Forelimb muscle (tissue), 1 donor: ENCODE results near the gene VAT1L. TPM values are rescaled to one million over a fixed set of nuclear protein-coding genes. Genes with fewer than 3 reads are reported as not detected.
A peak's percentile ranks its signal among the peaks of the same experiment; 100 is the strongest.

Experiments used
- DNase-seq: peaks from one replicate; pipeline ENCODE4 v3.0.0-alpha.2; 2013; ENCODE audit warnings: low read depth
- polyA plus RNA-seq: library from polyadenylated mRNA; unstranded; fragments of 120-200 nt; gene quantifications from one replicate; pipeline ENCODE4 v1.2.1, GENCODE V29; 2013; ENCODE audit not compliant: insufficient read length

Gene VAT1L
- polyA plus RNA-seq, 1 donor = 6.7 TPM

GRCh38 chr16:77834635-77835540, 46.5 kb downstream of the VAT1L start:
- DNase-seq = peak; percentile 85

DNA sequence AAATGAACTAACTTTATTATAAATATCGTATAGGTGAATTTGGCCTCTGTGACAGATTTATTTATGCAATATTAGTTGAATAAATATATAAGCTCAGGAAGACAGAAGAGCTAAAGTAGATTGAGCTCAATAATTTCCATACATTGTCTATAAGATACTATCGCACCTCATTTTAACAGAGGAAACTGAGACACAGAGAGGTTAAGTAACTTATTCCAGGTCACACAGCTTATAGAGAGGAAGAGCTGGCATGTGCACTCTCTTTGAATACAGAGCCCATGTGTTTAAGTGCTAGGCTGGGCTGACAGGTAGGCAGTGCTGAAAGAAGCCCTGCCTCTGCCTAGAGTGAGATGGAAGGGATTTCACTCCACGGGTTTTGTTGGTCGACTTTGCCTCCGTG, 48.4 kb downstream of the VAT1L start:
- DNase-seq = no peak

DNA sequence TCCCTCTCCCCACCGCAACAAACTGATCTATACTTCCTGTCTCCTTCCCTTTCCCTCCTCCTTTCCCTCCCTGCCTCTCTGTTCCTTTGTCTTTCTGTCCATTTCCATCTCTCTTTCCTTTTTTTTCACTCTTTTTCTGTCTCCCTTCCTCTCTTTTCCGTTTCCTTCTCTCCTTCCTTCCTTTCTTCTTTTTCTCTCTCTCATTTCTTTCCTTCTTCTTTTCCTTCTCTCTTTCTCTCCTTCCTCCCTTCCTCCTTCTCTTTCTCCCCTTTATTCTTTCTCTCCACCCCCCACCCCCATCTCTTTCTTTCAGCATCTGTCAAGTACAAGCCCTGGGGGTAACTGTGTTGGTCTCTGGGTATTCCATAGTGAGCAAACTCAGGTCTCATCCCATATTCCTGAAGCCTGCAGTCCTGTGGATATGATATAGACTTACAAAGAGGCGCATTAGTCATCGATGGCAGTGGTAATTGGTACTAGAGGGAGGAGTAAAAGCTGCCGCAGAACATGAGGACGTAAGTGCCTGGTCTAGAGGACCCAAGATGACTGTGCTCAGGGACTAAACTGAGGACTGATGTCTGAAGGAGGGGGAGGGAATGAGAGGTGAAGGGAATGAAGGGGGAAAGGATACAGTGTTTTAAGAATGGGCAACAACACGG, 50.4 kb downstream of the VAT1L start:
- no peak for DNase-seq

GRCh38 chr16:77840093-77840492, 51.7 kb downstream of the VAT1L start:
- DNase-seq = no peak

GRCh38 chr16:77840673-77841501, 52.5 kb downstream of the VAT1L start:
- no peak for DNase-seq

DNA sequence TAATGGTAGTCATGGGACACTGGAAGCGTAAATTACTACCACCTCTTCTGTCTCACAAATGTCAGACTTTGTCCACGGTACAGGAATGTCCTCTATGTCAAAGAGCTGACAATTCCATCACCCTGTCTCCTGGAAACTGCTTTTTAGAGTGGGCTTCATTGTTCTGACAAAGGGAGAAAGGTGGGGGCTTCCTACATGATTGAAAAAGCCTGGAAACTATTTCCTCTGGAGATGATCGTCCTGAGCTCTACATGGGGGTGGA, 53.1 kb downstream of the VAT1L start:
- DNase-seq = no peak

DNA sequence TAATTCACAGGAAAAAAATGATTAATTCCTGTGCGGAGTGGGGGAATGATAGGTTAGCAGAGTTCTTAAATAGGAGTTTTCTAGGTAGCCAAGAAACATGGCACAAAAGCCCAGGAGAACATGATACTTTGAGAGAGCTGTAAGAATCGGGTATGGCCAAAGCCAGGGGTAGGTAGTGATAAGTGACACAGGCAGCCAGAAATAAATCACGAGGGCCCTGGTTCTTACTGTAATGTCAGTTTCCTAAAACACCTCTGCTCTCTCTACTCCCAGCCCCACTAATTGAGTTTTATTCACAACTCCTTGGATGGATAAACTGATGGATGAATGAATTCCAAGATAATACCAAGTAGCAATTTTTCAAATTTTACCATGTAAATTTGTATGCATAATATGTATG, 54.1 kb downstream of the VAT1L start:
- DNase-seq = no peak

DNA sequence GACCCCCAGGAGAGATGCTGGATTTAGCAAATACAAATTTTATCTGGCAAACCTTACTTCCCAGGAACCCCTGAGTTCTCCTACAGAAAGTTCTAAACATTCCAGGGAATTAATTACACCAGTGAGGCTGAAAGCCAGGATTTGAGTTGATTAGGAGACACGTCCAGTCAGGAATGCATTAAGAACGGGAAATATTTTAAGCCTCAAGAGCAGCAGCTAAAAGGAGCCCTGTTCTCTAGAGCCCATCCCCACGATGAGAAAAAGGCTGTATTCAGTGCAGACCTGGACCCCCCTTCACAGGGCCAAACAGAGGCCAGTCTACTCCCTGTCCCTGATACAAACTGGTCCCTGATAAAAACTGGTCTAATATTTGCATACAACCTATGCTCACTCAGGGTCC, 55.0 kb downstream of the VAT1L start:
- no peak for DNase-seq

- no peak for DNase-seq
These were observed 56.4 kb downstream of the VAT1L start for GRCh38 chr16:77844801-77845200.

DNA sequence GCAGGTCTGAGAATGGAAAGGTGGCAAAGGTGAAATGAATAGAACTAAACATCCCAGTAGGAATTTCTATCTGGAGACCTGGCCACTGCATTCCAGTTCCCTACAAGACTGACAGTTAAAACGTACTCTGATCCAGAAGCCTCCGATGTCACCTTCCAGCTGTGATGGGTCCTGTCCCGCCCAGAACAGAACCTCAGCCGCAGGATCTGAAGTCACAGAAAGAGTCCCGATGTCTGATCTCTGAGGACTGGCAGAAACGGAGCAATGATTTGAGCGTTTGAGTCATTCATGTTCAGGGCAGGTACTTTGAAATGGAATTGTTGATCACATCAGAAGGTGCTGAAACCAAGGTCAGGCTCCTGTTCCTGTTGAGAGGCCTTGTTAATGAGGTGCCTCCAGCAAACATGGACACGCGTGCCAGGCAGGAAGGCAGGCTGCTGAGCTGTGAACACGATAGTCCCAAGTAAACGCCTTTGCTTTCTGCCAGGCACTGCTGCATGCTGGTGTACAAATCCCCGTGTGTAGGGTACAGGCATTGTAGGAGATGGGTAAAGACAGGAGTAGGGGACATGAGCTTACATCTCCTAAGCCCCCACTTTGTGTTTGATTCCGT, 61.4 kb downstream of the VAT1L start:
- DNase-seq = no peak

DNA sequence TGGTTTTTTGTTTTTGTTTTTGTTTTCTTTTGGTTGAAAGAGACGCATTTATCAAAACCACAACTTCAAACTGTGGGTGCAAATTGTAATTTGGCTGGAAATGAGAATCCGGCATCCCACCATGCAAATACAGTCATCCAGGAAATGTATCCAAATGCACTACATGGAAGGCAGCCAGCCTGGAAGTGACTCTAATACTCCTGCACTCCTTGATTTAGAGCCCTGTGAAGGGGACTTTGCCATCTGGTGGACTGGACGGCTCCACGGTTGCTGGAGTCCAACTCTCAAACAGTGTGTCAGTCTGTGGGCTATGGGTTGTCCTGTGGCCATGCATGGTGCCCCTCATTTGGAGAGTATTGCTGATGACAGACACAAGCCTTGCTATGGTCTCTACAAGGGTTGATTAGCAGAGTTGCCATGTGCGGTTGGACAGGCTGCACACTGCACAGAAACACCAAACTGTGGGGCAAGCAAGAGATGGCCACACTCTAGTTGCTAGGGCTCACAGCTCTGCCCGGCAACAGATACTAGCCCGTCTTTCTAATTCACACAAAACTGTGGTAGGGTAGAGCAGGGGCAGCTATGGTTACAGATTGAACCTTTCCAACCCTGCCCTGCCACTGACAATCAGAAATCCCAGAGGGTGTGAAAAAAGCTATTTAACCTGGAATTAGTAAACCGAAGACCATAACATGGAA, 62.4 kb downstream of the VAT1L start:
- DNase-seq = no peak

DNA sequence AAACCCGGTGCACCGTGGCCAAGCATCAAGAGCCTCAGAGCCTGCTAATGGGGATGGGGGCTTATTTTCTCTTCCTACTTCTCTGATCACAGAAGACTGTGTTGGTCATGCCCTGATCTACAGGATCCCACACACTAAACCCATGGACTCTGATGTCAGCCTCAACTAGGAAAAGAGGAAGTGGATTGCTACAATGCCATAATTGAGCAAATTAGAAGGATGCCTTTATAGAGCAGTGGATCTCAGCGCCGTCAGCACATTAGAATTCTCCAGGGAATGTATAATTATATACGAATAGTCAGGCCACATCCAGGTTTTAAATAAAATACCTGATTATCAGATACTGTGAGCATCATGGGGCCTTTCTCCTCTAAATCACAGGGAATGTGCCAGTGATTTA, 64.8 kb downstream of the VAT1L start:
- no peak for DNase-seq

- DNase-seq = no peak
These were observed 68.2 kb downstream of the VAT1L start for GRCh38 chr16:77856438-77857160.

- DNase-seq = no peak
These were observed 69.7 kb downstream of the VAT1L start for GRCh38 chr16:77858060-77858459.

- no peak for DNase-seq
These were observed 71.3 kb downstream of the VAT1L start for GRCh38 chr16:77859493-77860232.

DNA sequence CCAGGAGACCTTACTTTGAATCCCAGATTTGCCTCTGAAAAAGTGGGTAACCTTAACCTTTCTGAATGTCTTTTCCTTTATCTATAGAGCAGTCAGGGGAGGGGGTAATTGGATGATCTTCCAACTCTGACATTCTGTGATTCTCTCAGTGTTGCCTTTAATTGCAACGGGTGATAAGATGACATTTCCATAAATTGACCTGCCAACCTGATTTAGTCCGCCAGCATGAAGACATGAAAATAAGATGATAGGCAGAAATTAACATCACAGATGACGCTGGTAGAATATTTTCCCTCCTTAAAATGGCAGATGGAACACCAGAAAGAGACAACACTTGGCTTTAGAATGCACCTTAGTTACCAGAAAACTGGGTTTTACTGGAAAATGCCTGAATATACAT, 72.6 kb downstream of the VAT1L start:
- DNase-seq = no peak

- no peak for DNase-seq
These were observed 74.9 kb downstream of the VAT1L start for GRCh38 chr16:77863250-77863649.

- no peak for DNase-seq
These were observed 78.4 kb downstream of the VAT1L start for GRCh38 chr16:77866752-77867151.

DNA sequence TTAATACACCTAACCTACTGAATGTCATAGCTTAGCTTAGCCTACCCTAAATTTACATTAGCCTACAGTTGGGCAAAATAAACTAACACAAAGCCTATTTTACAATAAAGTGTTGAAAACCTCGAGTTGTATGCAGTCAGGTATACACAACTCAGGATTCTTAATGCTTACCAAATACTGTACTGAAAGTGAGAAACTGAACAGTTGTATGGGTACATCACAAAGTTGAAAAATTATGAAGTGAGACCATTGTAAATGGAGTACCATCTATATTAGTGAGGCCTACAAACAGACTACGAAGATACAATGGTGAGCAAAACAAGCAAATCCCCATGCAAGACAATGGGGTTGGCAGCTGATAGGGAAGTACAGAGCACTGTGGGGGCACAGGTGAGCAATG, 79.7 kb downstream of the VAT1L start:
- no peak for DNase-seq

DNA sequence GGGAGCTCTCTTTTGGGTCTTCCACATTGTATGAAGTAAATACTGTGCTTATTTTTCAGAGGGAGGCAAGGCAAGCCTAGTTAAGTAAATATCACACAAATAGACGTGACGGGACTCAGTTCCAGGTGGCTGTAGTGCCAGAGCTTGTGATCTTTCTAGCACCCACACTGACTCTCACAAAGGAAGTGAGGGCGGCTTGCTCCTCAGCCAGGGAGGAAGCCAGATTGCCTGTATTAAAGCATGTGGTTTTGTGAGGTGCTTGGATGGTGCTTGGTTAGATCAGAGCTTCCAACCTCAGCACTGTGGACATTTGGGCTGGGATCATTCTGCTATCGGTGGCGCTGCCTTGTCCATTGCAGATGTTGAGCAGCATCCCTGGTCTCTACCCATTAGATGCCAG, 80.1 kb downstream of the VAT1L start:
- no peak for DNase-seq
